H1 (cell line): ENCODE measurements around the gene SMARCAL1. TPM values are rescaled to one million over a fixed set of nuclear protein-coding genes. Genes with fewer than 3 reads are reported as not detected.

ENCODE experiments used
- ATF2 ChIP-seq: IDR thresholded peaks from 2 replicates; pipeline ENCODE4 v1.6.1; 2012; ENCODE audit warnings: low read length, inconsistent platforms
- CBX8 ChIP-seq: fragments of 300-800, 300-1000 bp; sonication (generic); IDR thresholded peaks from 2 replicates; pipeline ENCODE4 v1.7.1; 2016; ENCODE audit warnings: low read depth, low read length, borderline replicate concordance
- CHD7 ChIP-seq: fragments of 300-600 bp; sonication (generic); IDR thresholded peaks from 2 replicates; pipeline ENCODE4 v1.7.1; 2012; ENCODE audit warnings: low read length, moderate library complexity, mild to moderate bottlenecking, inconsistent platforms; ENCODE audit not compliant: insufficient replicate concordance
- EGR1 ChIP-seq: IDR thresholded peaks from 2 replicates; pipeline ENCODE4 v1.6.1; 2011; ENCODE audit warnings: low read depth, low read length, borderline replicate concordance
- POLR2A ChIP-seq, 2 experiments: IDR thresholded peaks; 1 replicate in 1 of 2; 2 replicates in 1 of 2; pipeline ENCODE4 v1.6.1; 2011; ENCODE audit warnings: low read depth in 2 of 2, low read length in 2 of 2, mild to moderate bottlenecking in 2 of 2; ENCODE audit errors: control extremely low read depth in 1 of 2
- SUZ12 ChIP-seq: fragments of 200-600 bp; sonication (generic); IDR thresholded peaks from 2 replicates; pipeline ENCODE4 v1.6.1; 2012; ENCODE audit warnings: mild to moderate bottlenecking, inconsistent platforms, low read length, moderate library complexity, mixed read lengths
- YY1 ChIP-seq: IDR thresholded peaks from 2 replicates; pipeline ENCODE4 v1.6.1; 2011; ENCODE audit warnings: low read depth, mild to moderate bottlenecking, low read length
- polyA plus RNA-seq, 7 experiments: library from polyadenylated mRNA; depleted of rRNA in 3 of 7; stranded (reverse) in 5 of 7; unstranded in 2 of 7; fragments of >200 nt in 5 of 7; fragments of 200-250 nt in 2 of 7; gene quantifications; 1 replicate in 5 of 7; 2 replicates in 1 of 7; 4 replicates in 1 of 7; pipeline versions ENCODE4 v1.2.1 to v1.2.3, GENCODE V29; 2011 to 2013; ENCODE audit warnings: missing spikeins in 2 of 7, mixed read lengths in 2 of 7
- total RNA-seq: library from RNA; stranded (reverse); fragmentation: NEBNext Ultra II Directional; extraction: Animal tissue kit (Norgen Biotek cat#: 25700); gene quantifications from 2 replicates; pipeline ENCODE4 v1.2.1, GENCODE V29; 2021

SMARCAL1 gene
- total and polyA plus RNA-seq, 2 of the 8 experiments (the other 6 are each of a cell fraction or from before 2014, with no cell fraction given): 17.6 to 17.9 TPM

GRCh38 chr2:216486271-216486670 lies 74.0 kb downstream of the SMARCAL1 start (continued):
- no peak for TF ChIP-seq CHD7
- no peak for TF ChIP-seq YY1
- no peak for TF ChIP-seq CBX8
- TF ChIP-seq SUZ12: no peak
- no peak for TF ChIP-seq EGR1
- no peak for TF ChIP-seq POLR2A (IDR thresholded peaks at IDR 0.05; ENCODE audit: control extremely low read depth in 1 of 2, low read depth in 2 of 2, low read length in 2 of 2)
- no peak for TF ChIP-seq ATF2
